OCI-LY1 (cell line): ENCODE measurements around the gene TMEM62.

Experiments
- H2AFZ ChIP-seq: fragments of 200-600 bp; sonication (generic), shearing (Covaris generic); 2 replicates; pipeline ENCODE4 v1.6.0; 2014; ENCODE audit warnings: antibody characterized with exemption, mild to moderate bottlenecking, low read length
- H3F3A ChIP-seq: fragments of 200-600 bp; sonication (generic), shearing (Covaris generic); 2 replicates; pipeline ENCODE4 v1.6.0; 2014; ENCODE audit warnings: mild to moderate bottlenecking, antibody characterized with exemption, low read length, moderate library complexity; ENCODE audit not compliant: insufficient read depth
- H3K27ac ChIP-seq: fragments of 200-600 bp; sonication (generic); 2 replicates; pipeline ENCODE4 v1.5.1; 2014; ENCODE audit warnings: low read length, mixed run types, mild to moderate bottlenecking, low read depth; ENCODE audit not compliant: poor library complexity, severe bottlenecking
- H3K27me3 ChIP-seq: fragments of 200-600 bp; sonication (generic); 2 replicates; pipeline ENCODE4 v1.6.0; 2014; ENCODE audit warnings: antibody characterized with exemption, mild to moderate bottlenecking, low read length, moderate library complexity; ENCODE audit not compliant: insufficient read depth
- H3K36me3 ChIP-seq: fragments of 200-600 bp; sonication (generic); 2 replicates; pipeline ENCODE4 v1.6.1; 2014; ENCODE audit warnings: mild to moderate bottlenecking, antibody characterized with exemption, low read length, moderate library complexity, mixed read lengths; ENCODE audit not compliant: insufficient read depth
- H3K4me1 ChIP-seq: fragments of 200-600 bp; sonication (generic); 2 replicates; pipeline ENCODE4 v1.5.1; 2014; ENCODE audit warnings: mild to moderate bottlenecking, low read length, moderate library complexity; ENCODE audit not compliant: insufficient read depth, severe bottlenecking
- H3K4me2 ChIP-seq: fragments of 200-600 bp; sonication (generic), shearing (Covaris generic); 2 replicates; pipeline ENCODE4 v1.6.1; 2014; ENCODE audit warnings: low read length
- H3K4me3 ChIP-seq: fragments of 200-600 bp; sonication (generic); 2 replicates; pipeline ENCODE4 v1.5.1; 2014; ENCODE audit warnings: low read length, low read depth, mild to moderate bottlenecking, mixed read lengths; ENCODE audit not compliant: poor library complexity, severe bottlenecking
- H3K79me2 ChIP-seq: fragments of 200-600 bp; shearing (Covaris generic); 2 replicates; pipeline ENCODE4 v1.6.1; 2016; ENCODE audit warnings: mixed run types, low read length, mixed read lengths; ENCODE audit not compliant: insufficient read depth
- H3K9ac ChIP-seq: fragments of 200-600 bp; sonication (generic), shearing (Covaris generic); 2 replicates; pipeline ENCODE4 v1.6.1; 2014; ENCODE audit warnings: mild to moderate bottlenecking, low read length, mixed read lengths
- H3K9me2 ChIP-seq: fragments of 200-600 bp; sonication (generic), shearing (Covaris generic); 2 replicates; pipeline ENCODE4 v1.6.1; 2014; ENCODE audit warnings: low read depth, mild to moderate bottlenecking, low read length, mixed read lengths
- H3K9me3 ChIP-seq: fragments of 200-600 bp; shearing (Covaris generic); 2 replicates; pipeline ENCODE4 v1.6.1; 2014; ENCODE audit warnings: low read length, mixed read lengths
- H4K20me1 ChIP-seq: fragments of 200-600 bp; sonication (generic), shearing (Covaris generic); 2 replicates; pipeline ENCODE4 v1.6.0; 2016; ENCODE audit warnings: mild to moderate bottlenecking, low read length; ENCODE audit not compliant: insufficient read depth
- CTCF ChIP-seq: fragments of 200-600 bp; sonication (generic), shearing (Covaris generic); IDR thresholded peaks from 2 replicates; pipeline ENCODE4 v1.5.1; 2017; ENCODE audit warnings: mild to moderate bottlenecking, antibody characterized with exemption, low read length, moderate library complexity, mixed read lengths
- EZH2 ChIP-seq: fragments of 200-600 bp; sonication (generic), shearing (Covaris generic); IDR thresholded peaks from 2 replicates; pipeline ENCODE4 v1.8.0; 2017; ENCODE audit warnings: borderline replicate concordance, mixed run types, mild to moderate bottlenecking, antibody characterized with exemption, low read length, moderate library complexity, mixed read lengths

Gene TMEM62

GRCh38 chr15:43121863-43122262, 11.5 kb upstream of the TMEM62 start:
- no peaks in the 10 kb centered on the region for H4K20me1 ChIP-seq
- no peaks in the 10 kb centered on the region for H3K36me3 ChIP-seq
- H3K4me1 ChIP-seq: peaks cover 19% of the 10 kb centered on the region
- no peaks in the 10 kb centered on the region for H3K79me2 ChIP-seq
- H3K9ac ChIP-seq: no peak overlapping the region
- no peak overlapping the region for H3K4me2 ChIP-seq
- no peaks in the 10 kb centered on the region for H3F3A ChIP-seq
- H3K27me3 ChIP-seq: no peaks in the 10 kb centered on the region
- TF ChIP-seq CTCF: no peak
- TF ChIP-seq EZH2: no peak
- H3K9me2 ChIP-seq: no peaks in the 10 kb centered on the region
- H3K27ac ChIP-seq: no peak overlapping the region
- no peak overlapping the region for H3K4me3 ChIP-seq
- H2AFZ ChIP-seq: no peak overlapping the region
- H3K9me3 ChIP-seq: no peaks in the 10 kb centered on the region

- Histone ChIP-seq H3F3A (no peaks in the 10 kb centered on the region), H3K4me2 (no peak overlapping the region), H3K4me3 (no peak overlapping the region), H3K4me1 (peaks cover 12% of the 10 kb centered on the region), H3K79me2 (no peaks in the 10 kb centered on the region), H3K27me3 (no peaks in the 10 kb centered on the region), H3K27ac (no peak overlapping the region), H3K9me3 (no peaks in the 10 kb centered on the region), H2AFZ (no peak overlapping the region), H3K36me3 (no peaks in the 10 kb centered on the region), H4K20me1 (no peaks in the 10 kb centered on the region), H3K9ac (no peak overlapping the region), H3K9me2 (no peaks in the 10 kb centered on the region)
- TF ChIP-seq EZH2 (no peak), CTCF (no peak)
These were observed 8.2 kb upstream of the TMEM62 start for GRCh38 chr15:43125100-43125661.

- no peak for TF ChIP-seq EZH2
- no peak for TF ChIP-seq CTCF
- H2AFZ ChIP-seq: no peak overlapping the region
- no peaks in the 10 kb centered on the region for H3K36me3 ChIP-seq
- no peaks in the 10 kb centered on the region for H3K79me2 ChIP-seq
- no peak overlapping the region for H3K9ac ChIP-seq
- no peaks in the 10 kb centered on the region for H4K20me1 ChIP-seq
- no peak overlapping the region for H3K27ac ChIP-seq
- H3K4me3 ChIP-seq: no peak overlapping the region
- no peak overlapping the region for H3K4me2 ChIP-seq
- no peaks in the 10 kb centered on the region for H3F3A ChIP-seq
- no peaks in the 10 kb centered on the region for H3K9me2 ChIP-seq
- peaks cover 12% of the 10 kb centered on the region for H3K4me1 ChIP-seq
- H3K27me3 ChIP-seq: no peaks in the 10 kb centered on the region
- H3K9me3 ChIP-seq: no peaks in the 10 kb centered on the region
These were observed 7.0 kb upstream of the TMEM62 start for GRCh38 chr15:43126356-43126755.
